ENCODE data around the gene APP.

Gene APP

GRCh38 chr21:25895565-25896205, 274.9 kb downstream of the APP start:
- peak; percentile 29 for DNase-seq

GRCh38 chr21:25893191-25893590, 277.4 kb downstream of the APP start:
- no peak for DNase-seq

- no peak for DNase-seq
Measured at GRCh38 chr21:25891596-25891995, 279.0 kb downstream of the APP start.

- no peak for DNase-seq
Measured at GRCh38 chr21:25890001-25890400, 280.6 kb downstream of the APP start.

- DNase-seq = no peak
Measured at GRCh38 chr21:25888711-25889110, 281.9 kb downstream of the APP start.

GRCh38 chr21:25887646-25888306, 282.8 kb downstream of the APP start:
- DNase-seq = no peak

GRCh38 chr21:25887166-25887565, 283.4 kb downstream of the APP start:
- no peak for DNase-seq

GRCh38 chr21:25885880-25886279, 284.7 kb downstream of the APP start:
- no peak for DNase-seq

- DNase-seq = no peak
Measured at GRCh38 chr21:25885405-25885804, 285.2 kb downstream of the APP start.

GRCh38 chr21:25884311-25884710, 286.3 kb downstream of the APP start:
- DNase-seq = no peak

GRCh38 chr21:25881524-25882376, 288.8 kb downstream of the APP start:
- DNase-seq = peak; percentile 60

- DNase-seq = no peak
Measured at GRCh38 chr21:25879203-25879602, 291.4 kb downstream of the APP start.

GRCh38 chr21:25878344-25878743, 292.2 kb downstream of the APP start:
- no peak for DNase-seq

- no peak for DNase-seq
Measured at GRCh38 chr21:25872271-25872670, 298.3 kb downstream of the APP start.

GRCh38 chr21:25871566-25871965, 299.0 kb downstream of the APP start:
- DNase-seq = no peak

GRCh38 chr21:25870084-25870483, 300.5 kb downstream of the APP start:
- no peak for DNase-seq

- no peak for DNase-seq
Measured at GRCh38 chr21:25867061-25867460, 303.5 kb downstream of the APP start.

- DNase-seq = no peak
Measured at GRCh38 chr21:25863747-25864146, 306.8 kb downstream of the APP start.

GRCh38 chr21:25863031-25863430, 307.5 kb downstream of the APP start:
- DNase-seq = no peak

- peak; percentile 36 for DNase-seq
Measured at GRCh38 chr21:25862596-25862995, 308.0 kb downstream of the APP start.

GRCh38 chr21:25862112-25862511, 308.5 kb downstream of the APP start:
- no peak for DNase-seq

GRCh38 chr21:25859235-25859929, 311.2 kb downstream of the APP start:
- DNase-seq = no peak

GRCh38 chr21:25858325-25858724, 312.2 kb downstream of the APP start:
- DNase-seq = no peak

Measured in CD4-positive, alpha-beta T cell treated with Interleukin-21 for 1 hour (primary cell).